Mucosa of stomach (tissue), 1 donor: ENCODE measurements around the gene FAM234A.
"Not testable (repeated sequence)": the region's sequence is repeated elsewhere in the genome, so short reads cannot be mapped to it uniquely, and the experiment has no call there.

Experiments used
- H3K27me3 ChIP-seq: one replicate; pipeline ENCODE4 v1.7.0; 2013; ENCODE audit warnings: mild to moderate bottlenecking, low read length; ENCODE audit not compliant: control insufficient read depth, insufficient read depth
- H3K36me3 ChIP-seq: one replicate; pipeline ENCODE4 v1.7.0; 2013; ENCODE audit warnings: low read length; ENCODE audit not compliant: control insufficient read depth, insufficient read depth
- H3K4me1 ChIP-seq: one replicate; pipeline ENCODE4 v1.7.0; 2013; ENCODE audit warnings: mild to moderate bottlenecking, low read length; ENCODE audit not compliant: control insufficient read depth, insufficient read depth
- H3K4me3 ChIP-seq: one replicate; pipeline ENCODE4 v1.7.0; 2013; ENCODE audit warnings: low read length
- H3K9ac ChIP-seq: one replicate; pipeline ENCODE4 v1.7.0; 2013; ENCODE audit warnings: mild to moderate bottlenecking, low read length, moderate library complexity
- H3K9me3 ChIP-seq: one replicate; pipeline ENCODE4 v1.7.0; 2013; ENCODE audit warnings: mild to moderate bottlenecking, low read length, moderate library complexity; ENCODE audit not compliant: control insufficient read depth
- donor health status: Pancreatic carcinoma.

Gene FAM234A

GRCh38 chr16:260326-260725 is 25.7 kb downstream of the FAM234A start:
- Histone ChIP-seq H3K4me1 (no peaks in the 10 kb centered on the region), H3K36me3 (no peaks in the 10 kb centered on the region)

GRCh38 chr16:261031-261691 is 26.5 kb downstream of the FAM234A start:
- no peak overlapping the region for H3K9ac ChIP-seq
- H3K9me3 ChIP-seq = no peaks in the 10 kb centered on the region
- no peak overlapping the region for H3K4me3 ChIP-seq
- H3K36me3 ChIP-seq = no peaks in the 10 kb centered on the region
- no peaks in the 10 kb centered on the region for H3K4me1 ChIP-seq
- no peaks in the 10 kb centered on the region for H3K27me3 ChIP-seq

More at GRCh38 chr16:260326-260725, 25.7 kb downstream of the FAM234A start:
- no peaks in the 10 kb centered on the region for H3K9me3 ChIP-seq
- no peak overlapping the region for H3K9ac ChIP-seq
- H3K27me3 ChIP-seq = no peaks in the 10 kb centered on the region
- H3K4me3 ChIP-seq = no peak overlapping the region

GRCh38 chr16:262121-262745 is 27.6 kb downstream of the FAM234A start:
- Histone ChIP-seq H3K36me3 (no peaks in the 10 kb centered on the region), H3K4me3 (no peak overlapping the region), H3K9ac (no peak overlapping the region), H3K27me3 (no peaks in the 10 kb centered on the region), H3K4me1 (no peaks in the 10 kb centered on the region), H3K9me3 (no peaks in the 10 kb centered on the region)

GRCh38 chr16:263182-263774 is 28.7 kb downstream of the FAM234A start:
- H3K27me3 ChIP-seq = no peaks in the 10 kb centered on the region
- H3K4me1 ChIP-seq = no peaks in the 10 kb centered on the region
- no peak overlapping the region for H3K4me3 ChIP-seq
- H3K36me3 ChIP-seq = no peaks in the 10 kb centered on the region
- no peaks in the 10 kb centered on the region for H3K9me3 ChIP-seq
- no peak overlapping the region for H3K9ac ChIP-seq

DNA sequence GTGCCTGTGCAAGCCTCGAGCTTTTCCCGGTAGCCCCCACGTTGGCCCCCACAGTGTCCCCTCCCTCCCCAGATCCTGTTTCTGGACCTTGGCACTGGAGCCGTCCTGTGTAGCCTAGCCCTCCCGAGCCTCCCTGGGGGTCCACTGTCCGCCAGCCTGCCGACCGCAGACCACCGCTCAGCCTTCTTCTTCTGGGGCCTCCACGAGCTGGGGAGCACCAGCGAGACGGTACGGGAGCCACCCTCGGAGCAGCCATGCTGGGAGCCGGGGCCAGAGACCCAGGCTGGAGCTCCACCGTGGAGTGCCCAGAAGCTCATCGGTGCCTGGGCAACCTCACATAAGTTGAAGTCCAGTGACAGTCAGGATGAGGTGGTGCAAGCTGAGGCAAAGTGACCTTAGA is 29.3 kb downstream of the FAM234A start:
- no peaks in the 10 kb centered on the region for H3K36me3 ChIP-seq
- H3K9me3 ChIP-seq = no peaks in the 10 kb centered on the region
- no peak overlapping the region for H3K9ac ChIP-seq
- no peaks in the 10 kb centered on the region for H3K27me3 ChIP-seq
- no peak overlapping the region for H3K4me3 ChIP-seq
- H3K4me1 ChIP-seq = no peaks in the 10 kb centered on the region

GRCh38 chr16:264440-264951 is 29.9 kb downstream of the FAM234A start:
- H3K4me1 ChIP-seq = no peaks in the 10 kb centered on the region
- no peak overlapping the region for H3K9ac ChIP-seq
- H3K9me3 ChIP-seq = no peaks in the 10 kb centered on the region
- H3K27me3 ChIP-seq = no peaks in the 10 kb centered on the region
- H3K36me3 ChIP-seq = no peaks in the 10 kb centered on the region
- no peak overlapping the region for H3K4me3 ChIP-seq

DNA sequence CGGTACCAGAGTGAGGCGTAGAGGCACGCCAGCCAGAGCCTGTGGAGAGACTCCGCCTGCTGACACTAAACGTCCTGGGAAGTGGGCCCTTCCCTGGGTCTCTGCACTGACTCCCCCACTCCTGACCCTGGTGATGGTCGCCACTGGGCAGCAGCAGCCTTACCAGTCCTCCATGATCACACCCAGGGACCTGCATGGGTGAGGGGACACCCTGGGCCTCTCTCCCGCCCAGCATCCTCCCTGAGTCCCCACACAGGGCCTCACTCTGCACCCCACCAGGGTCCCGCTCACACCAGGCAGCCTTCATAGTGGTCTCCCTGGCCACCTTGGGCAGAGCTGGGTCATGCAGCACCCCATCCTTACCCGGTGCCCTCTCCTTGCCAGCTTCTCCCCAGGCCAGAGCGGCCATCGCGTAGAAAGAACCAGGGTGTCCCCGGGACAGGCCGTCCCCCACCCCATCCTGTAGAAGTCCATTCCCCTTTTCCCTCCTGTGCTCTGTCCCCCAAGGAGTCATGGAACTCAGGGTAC is 30.4 kb downstream of the FAM234A start:
- Histone ChIP-seq H3K9ac (no peak overlapping the region), H3K27me3 (no peaks in the 10 kb centered on the region), H3K36me3 (no peaks in the 10 kb centered on the region), H3K9me3 (no peaks in the 10 kb centered on the region), H3K4me1 (no peaks in the 10 kb centered on the region), H3K4me3 (no peak overlapping the region)

- Histone ChIP-seq H3K9me3 (no peaks in the 10 kb centered on the region), H3K9ac (no peak overlapping the region), H3K4me1 (no peaks in the 10 kb centered on the region), H3K4me3 (no peak overlapping the region), H3K27me3 (no peaks in the 10 kb centered on the region), H3K36me3 (no peaks in the 10 kb centered on the region)
These were observed 31.1 kb downstream of the FAM234A start for GRCh38 chr16:265711-266110.

DNA sequence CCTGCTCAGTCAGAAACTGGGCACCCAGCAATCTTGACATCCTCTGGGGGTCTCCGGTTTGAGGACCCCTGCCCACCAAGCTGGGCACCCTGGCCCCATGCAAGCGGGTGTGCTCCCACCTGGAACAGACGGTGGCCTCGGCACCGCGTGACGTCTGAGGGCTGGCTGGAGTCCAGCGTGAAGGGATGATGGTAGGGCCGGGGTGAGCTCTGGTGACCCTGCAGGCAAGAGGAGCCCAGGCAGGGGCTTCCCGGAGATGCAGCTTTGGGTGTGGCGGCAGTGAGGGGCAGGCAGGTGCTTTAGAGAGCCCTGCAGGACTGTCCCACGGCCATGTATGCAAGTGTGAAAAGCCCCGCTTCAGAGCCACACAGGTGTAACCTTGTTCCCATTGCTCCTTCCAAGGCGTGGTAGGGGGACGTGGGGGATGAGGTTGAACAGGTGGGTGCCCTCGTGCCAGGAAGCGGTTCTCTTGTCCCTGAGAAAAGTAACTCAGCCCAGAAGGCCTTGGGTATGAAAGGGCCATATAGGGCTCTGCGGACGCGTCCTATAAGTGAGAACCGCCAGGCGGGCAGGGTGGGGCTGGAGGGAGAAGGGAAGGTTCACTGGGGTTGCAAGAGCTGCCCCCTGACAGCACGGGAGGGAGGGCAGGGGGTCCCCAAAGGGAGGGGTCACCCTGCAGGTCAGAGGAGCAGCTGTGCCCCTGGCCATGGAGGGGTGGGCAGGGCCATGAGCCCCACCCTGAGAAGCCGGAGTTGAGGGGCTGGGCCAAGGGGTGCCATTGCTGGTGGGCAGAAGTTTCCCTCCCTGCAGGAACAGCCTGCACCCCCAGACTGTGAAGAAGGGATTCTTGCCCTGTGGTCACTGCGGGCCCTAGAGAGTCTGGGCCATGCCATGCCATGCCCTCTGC is 31.9 kb downstream of the FAM234A start:
- H3K9ac ChIP-seq = no peak overlapping the region
- H3K27me3 ChIP-seq = peaks cover 3% of the 10 kb centered on the region
- no peaks in the 10 kb centered on the region for H3K36me3 ChIP-seq
- no peaks in the 10 kb centered on the region for H3K9me3 ChIP-seq
- no peaks in the 10 kb centered on the region for H3K4me1 ChIP-seq
- no peak overlapping the region for H3K4me3 ChIP-seq

- H3K36me3 ChIP-seq = not testable (repeated sequence)
These were observed 32.9 kb downstream of the FAM234A start for GRCh38 chr16:267562-267961.

GRCh38 chr16:268141-269053 is 33.8 kb downstream of the FAM234A start:
- H3K36me3 ChIP-seq = no peaks in the 10 kb centered on the region
- H3K9ac ChIP-seq = no peak overlapping the region
- no peaks in the 10 kb centered on the region for H3K4me1 ChIP-seq
- H3K4me3 ChIP-seq = no peak overlapping the region
- H3K27me3 ChIP-seq = peaks cover 3% of the 10 kb centered on the region
- no peaks in the 10 kb centered on the region for H3K9me3 ChIP-seq

More at GRCh38 chr16:267562-267961, 32.9 kb downstream of the FAM234A start:
- not testable (repeated sequence) for H3K9me3 ChIP-seq, H3K27me3 ChIP-seq, H3K4me3 ChIP-seq, H3K9ac ChIP-seq, H3K4me1 ChIP-seq
